Caki2 (cell line): Measurements from ENCODE around the gene OCSTAMP. TPM values are rescaled to one million over a fixed set of nuclear protein-coding genes. Genes with fewer than 3 reads are reported as not detected.

ENCODE experiments used
- DNase-seq: peaks from one replicate; pipeline ENCODE4 v3.0.0-alpha.2; 2015; ENCODE audit warnings: low read depth
- in situ Hi-C: cut with HindIII; loops from 2 replicates; pipeline ENCODE4 v1.10.0; 2016; ENCODE audit warnings: low sequenced_read_pairs, low pct_unique_long_range_greater_than_20kb, mixed read lengths
- total RNA-seq: library from RNA; depleted of rRNA; stranded (reverse); fragments of >200 nt; shearing (Covaris generic); gene quantifications from 2 replicates; pipeline ENCODE4 v1.2.3, GENCODE V29; 2014; ENCODE audit warnings: low replicate concordance; rRNA removed

The OCSTAMP gene, protein sequence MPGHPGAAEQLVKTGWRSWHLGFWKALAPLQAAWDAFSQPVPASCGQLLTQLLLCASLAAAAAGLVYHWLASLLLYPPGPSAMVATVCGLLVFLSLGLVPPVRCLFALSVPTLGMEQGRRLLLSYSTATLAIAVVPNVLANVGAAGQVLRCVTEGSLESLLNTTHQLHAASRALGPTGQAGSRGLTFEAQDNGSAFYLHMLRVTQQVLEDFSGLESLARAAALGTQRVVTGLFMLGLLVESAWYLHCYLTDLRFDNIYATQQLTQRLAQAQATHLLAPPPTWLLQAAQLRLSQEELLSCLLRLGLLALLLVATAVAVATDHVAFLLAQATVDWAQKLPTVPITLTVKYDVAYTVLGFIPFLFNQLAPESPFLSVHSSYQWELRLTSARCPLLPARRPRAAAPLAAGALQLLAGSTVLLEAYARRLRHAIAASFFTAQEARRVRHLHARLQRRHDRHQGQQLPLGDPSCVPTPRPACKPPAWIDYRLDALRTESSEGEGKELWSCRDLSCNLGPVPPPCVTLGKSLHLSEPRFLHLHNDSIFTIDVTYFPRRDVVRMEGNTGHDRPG
- total RNA-seq, result not detected in 2 replicates

DNA sequence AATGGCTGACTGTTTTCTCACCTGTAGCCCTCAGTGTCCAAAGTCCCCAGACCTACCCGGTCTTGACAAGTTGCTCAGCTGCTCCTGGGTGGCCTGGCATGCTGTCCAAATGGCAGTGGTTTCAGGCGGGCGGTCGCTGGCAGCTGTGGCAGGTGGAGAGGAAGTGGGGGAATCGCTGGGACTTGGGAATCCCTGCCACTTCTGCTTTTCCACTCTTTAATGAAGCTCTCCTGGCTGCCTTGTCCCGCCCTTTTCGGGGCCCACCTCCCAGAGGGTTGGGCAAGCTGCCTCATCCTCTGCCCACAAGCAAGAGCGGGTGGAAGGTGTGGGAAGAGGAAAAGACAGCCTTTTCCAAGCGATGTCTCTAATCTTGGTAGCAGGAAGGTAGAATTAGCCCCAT lies at the start of gene OCSTAMP:
Gene OCSTAMP (minus strand): TSS at position 194 of the 400 bp plus-strand sequence. CDS start 94 bp downstream, at position 100.
- DNase-seq, result no peak
- in situ Hi-C loops, result no loop called here

GRCh38 chr20:46599227-46599987 lies 49.0 kb upstream of the OCSTAMP start:
- DNase-seq, result no peak
- in situ Hi-C loops, result no loop called here

DNA sequence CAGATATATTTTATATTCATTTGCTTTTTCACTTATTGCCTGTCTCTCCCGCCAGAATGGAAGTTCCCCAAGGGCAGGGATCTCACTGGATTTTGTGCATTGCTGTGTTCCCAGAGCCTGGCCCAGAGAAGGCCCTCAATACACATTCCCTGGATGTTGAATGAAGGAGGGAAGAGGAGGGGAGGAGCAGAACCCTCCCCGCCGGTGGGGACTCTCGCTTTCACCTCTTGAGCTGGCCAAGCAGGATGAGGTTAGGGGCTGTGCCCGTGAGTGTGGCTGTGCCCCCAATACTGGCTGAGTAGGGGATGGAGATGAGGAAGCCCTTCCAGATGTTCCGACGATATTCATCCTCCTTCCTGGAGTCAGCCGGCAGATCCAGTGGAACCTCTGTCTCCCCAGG lies 45.5 kb upstream of the OCSTAMP start:
- no peak for DNase-seq
- in situ Hi-C loops, result no loop called here

DNA sequence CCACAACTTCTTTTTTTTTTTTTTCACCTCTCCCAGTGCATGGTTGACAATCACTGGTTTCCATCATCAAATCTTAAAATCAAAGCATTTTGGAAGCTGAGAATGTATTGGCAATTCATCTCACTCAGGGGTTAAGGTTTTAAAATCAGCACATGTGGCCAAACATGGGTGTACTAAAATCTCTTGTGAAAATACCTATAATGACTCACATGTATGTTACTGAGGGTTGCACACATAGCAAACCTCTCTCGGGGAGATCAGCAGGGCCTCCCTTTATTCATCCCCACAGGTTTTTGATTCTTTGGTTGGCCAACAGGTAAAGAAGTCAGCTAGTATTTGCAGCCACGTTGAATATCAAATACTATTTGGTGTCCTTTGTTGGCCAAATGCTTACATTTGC lies 44.3 kb upstream of the OCSTAMP start:
- in situ Hi-C loops, result no loop called here
- DNase-seq, result no peak

DNA sequence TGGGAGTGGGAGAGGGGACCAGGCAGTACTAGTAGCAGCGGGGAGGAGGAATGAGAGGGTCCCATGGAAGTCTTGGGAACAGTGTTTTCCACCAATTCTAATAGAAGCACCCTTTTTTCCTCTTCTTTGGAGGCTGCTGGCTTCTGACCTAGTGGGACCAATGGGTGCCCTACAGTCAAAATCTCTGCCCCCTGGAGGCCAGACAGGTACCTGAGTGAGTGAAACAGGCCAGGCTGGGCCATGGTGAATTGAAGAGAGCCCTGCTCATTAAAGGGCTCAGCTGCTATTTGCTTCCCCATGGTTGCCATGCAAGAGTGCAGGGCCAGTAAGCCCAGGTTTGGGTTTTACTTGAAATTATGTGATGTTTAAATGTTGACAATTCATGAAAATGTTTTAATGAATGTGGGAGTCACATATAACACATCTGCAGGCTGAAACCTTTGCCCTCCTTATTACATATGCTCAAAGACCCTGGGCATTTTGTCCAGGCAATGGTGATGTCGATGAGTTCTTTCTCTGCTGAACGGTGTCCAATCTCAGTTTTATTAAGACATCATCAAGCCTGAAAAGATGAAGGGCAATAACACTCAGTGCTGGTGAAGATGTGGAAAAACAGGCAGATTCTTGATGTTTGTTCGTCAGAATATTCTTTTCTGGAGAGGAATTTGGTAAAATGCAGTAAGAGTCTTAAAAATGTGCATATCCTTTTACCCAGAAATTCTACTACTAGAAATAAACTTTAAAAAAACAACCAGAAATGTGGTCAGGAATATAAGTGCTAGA lies 42.3 kb upstream of the OCSTAMP start:
- DNase-seq, result no peak
- in situ Hi-C loops, result no loop called here

DNA sequence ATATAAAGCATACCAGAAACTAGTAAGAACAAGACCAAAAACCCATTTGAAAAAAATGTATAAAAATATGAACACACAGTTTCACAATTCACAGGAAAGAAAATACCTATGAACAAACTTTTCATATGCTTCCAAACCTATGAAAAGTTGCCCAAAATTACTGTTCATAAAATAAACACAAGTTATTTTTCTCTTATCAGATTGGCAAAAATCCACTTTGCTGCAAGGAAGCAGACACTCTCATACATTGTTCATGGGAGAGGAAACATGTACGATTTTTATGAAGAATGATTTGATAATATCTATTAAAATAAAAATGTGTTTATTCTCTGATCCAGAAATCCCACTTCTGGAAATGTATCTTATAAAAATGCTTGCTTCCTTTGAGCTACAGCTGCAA lies 40.0 kb upstream of the OCSTAMP start:
- no peak for DNase-seq
- in situ Hi-C loops, result no loop called here

GRCh38 chr20:46588532-46589511 lies 38.4 kb upstream of the OCSTAMP start:
- in situ Hi-C loops, result no loop called here

GRCh38 chr20:46587986-46588385 lies 37.5 kb upstream of the OCSTAMP start:
- in situ Hi-C loops, result no loop called here

More at GRCh38 chr20:46588532-46589511, 38.4 kb upstream of the OCSTAMP start:
- DNase-seq, result no peak

GRCh38 chr20:46586724-46587123 lies 36.3 kb upstream of the OCSTAMP start:
- in situ Hi-C loops, result no loop called here
- no peak for DNase-seq

More at GRCh38 chr20:46587986-46588385, 37.5 kb upstream of the OCSTAMP start:
- no peak for DNase-seq

DNA sequence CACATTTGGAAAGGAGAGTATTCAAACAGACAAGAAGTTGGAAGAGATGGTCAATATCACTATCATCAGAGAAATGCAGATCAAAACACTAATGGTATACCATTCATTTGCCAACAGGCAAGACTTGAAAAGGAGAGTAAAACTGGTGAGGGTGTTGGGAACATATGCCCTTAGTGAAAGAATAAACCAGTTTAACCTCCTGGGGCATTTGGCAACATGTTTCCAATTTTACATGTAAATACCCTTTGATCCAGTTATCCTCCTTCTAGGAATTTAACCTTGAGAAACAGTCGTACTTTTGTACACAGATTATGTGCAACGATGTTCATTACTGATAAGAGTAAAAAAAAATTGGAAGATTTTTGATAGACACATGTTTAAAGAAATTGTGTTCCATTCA lies 34.1 kb upstream of the OCSTAMP start:
- in situ Hi-C loops, result no loop called here
- no peak for DNase-seq

GRCh38 chr20:46583411-46584214 lies 33.2 kb upstream of the OCSTAMP start:
- in situ Hi-C loops, result no loop called here
- DNase-seq, result no peak

DNA sequence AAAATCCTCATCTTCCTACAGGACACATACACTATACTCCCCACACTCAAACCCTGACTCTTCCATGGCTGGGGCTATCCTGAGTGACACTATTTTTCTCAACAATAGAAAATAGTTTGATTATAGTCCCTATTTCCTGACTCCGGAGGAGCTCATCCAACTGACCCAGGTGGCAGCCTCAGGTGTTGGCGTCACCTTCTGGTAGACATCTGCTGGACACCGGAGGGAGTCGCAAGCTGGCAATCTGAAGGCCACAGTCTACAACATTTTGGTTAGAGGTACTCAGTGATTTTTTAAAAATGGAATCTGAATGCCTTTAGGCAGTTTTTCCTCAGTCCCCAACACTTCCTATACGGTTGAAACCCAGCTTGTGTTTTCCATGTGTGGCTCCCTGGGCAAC lies 32.2 kb upstream of the OCSTAMP start:
- in situ Hi-C loops, result no loop called here
- DNase-seq, result no peak

DNA sequence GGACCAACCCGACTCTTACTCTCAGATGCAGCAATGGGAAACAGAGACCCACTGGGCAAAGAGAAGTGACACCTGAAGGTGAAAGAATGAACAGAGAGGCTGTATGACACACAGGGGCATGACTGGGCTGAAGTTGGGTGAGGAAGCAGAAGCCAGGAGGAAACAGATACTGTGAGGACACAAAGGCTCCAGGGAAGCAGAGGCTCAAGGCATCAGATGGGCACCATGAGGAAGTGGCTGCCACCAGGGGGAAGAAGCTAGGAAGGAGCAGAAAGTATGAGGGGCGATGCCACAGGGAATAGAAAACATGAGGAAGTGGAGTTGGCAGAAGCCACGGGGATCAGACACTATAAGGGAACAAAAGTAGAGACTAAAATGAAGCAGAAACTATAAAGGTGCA lies 30.9 kb upstream of the OCSTAMP start:
- no peak for DNase-seq
- in situ Hi-C loops, result no loop called here

DNA sequence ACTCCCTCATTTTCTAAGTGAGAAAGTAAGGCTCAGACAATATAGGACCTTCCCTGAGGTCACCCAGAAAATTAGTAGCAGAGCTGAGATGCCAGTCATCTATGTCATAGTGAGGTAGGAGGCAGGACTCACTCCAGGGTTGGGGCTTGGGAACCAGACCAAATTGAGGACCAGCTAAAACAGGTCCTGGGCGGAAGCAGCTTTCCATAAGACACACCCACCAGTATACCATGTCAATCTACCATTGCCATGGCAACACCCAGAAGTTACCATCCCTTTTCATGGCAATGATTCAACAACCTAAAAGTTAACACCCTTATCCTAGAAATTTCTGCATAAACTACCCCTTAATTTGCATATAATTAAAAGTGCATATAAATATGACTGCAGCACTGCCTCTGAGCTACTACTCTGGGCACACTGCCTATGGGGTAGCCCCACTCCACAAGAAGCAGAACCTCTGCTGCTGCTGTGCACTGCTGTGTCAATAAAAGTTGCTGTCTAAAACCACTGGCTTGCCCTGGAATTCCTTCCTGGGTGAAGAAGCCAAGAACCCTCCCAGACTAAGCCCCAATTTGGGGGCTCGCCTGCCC lies 30.3 kb upstream of the OCSTAMP start:
- no peak for DNase-seq
- in situ Hi-C loops, result no loop called here

DNA sequence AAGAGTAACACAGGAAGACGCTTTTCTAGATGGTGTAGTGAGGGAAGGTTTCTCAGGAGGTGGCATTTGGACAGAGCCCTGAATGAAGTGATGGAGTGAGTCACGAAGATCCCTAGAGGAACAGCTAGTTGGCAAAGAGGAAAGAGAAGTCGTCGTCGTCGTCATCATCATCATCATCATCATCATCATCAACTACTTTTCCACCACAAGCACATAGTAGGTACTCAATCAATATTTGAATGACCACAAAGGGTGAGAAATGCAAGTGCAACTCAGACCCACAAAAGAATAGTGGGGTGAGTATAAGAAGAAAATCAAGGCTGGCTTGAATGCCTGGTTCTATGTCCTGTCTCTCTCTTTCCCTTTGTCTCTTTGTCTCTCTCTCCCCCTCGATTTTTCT lies 28.3 kb upstream of the OCSTAMP start:
- in situ Hi-C loops, result no loop called here
- DNase-seq, result no peak

- DNase-seq, result no peak
- in situ Hi-C loops, result no loop called here
Measured at GRCh38 chr20:46576774-46577395, 26.4 kb upstream of the OCSTAMP start.
